ENCODE results near the gene SMAD3.

SMAD3 gene

DNA sequence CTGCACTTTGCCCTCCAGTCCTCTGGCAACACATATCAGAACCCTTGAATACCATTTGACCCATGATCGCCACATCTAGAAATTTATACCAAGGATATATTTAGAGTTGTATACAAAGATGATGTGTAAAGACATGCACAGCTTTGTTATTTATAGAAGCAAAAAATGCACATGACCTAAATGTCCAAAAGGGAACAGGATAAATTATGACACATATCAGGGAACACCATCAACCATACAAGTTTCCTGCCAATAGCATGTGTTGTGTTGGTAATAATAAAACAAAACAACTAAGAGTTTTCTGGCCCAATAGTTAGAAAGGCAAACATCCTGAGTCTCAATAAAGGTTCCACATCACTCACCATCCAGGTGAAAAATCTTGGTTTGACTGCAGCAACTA, 137.6 kb downstream of the SMAD3 start:
- no peak for DNase-seq

DNA sequence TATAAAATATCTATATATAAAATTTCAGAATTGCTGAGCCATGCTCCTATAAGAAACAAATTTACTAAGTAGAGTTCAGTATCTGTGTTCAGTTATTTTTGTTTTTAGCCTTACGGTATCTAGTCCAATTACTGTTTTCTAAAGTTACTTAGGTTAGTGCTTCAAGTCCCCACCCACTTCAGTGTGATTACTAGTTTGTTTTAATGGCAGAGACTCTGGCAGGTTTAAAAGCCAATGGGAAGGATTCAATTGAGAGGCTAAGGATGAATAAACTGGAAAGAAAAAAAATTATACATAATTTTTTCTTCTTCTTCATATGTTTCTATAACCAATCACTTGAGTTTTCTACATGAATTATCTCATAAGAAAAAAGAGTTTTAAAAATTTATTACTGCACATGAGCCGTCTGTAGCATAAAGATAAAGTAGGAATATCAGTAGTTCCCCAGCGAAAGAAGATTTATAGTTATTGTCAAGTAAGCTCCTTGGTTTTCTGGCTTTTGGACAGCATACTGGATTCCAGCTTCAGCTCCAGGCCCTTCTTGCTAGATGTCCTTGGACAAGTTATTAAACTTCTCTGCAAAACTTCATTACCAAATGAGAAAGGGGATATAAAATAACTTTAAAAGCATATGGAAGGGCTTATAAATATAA, 142.3 kb downstream of the SMAD3 start:
- DNase-seq: no peak

DNA sequence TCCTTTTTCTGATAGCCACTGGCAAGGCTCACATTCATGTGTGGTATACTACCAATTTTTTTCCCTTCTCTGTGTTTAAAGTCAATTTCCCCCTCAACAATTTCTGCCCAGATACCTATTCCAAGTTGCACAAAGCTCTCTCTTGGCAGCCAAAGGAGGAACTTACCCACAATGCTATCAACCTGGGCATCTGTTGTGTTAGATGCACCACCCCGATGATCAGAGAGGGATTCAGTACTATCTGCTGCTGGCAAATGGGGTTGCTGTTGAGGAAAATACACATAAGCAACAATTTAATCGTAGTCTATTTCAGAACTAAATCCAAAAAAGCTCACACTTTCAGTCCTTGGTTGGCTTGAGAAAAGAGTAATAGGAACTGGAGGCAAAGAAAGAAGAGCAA, 143.0 kb downstream of the SMAD3 start:
- no peak for DNase-seq

DNA sequence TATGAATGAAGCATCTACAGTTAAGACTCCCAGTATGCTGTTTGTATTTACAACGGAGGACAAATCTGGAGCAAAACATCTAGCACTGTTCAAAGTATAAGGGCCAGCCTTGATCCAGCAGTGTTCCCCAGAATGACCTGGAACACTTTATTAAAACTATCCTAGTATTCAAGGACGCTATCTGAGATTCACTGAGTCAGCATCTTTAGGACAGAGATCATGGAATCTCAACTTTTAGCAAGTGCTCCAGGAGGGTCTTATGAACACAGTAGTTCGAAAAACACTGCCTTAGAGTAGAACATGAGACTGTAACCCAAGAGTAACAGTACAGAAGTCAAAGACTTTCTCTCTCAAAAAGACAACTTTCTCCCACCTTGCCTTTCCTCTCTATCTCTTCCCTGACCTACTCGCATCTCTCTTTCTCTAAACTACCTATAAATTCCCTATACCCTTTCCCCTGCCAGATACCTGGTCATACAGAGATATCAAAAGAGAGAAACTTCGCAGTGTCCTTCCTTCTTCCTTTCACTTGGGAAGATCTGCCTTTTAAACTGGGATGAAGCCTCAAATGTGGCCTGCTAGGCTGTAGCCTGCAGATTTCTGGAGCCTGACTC, 145.3 kb downstream of the SMAD3 start:
- no peak for DNase-seq

DNA sequence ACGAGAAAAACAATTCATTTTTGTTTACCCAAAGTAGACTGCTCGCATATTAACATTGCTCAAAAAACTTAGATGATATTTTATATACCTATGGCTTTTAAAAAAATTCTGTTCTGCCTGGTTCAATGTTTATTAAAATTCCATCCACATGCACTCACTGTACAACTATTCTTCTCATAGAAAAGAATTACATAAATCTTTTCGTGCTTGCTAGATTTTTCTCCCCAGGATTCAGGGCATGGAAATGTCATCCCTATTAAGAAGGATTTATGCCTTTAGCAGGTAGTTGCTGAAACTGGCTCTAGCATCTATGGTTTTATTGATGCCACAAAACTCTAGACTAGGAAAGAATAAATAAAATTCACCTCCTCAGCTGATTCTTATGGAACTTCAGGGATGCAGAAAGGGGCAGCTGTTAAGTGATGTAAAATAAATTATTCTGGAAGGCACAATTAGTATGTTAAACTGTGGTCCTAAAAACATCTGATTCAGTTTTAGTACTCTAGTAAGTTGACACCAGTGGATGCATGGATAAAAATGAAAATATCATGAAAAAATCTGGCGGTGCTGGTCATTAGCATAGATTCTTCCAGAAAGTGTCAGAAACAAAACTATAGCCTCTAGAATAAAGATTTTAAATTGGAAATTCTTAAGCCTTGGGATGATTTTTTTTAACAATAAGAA, 147.4 kb downstream of the SMAD3 start:
- DNase-seq: no peak

DNA sequence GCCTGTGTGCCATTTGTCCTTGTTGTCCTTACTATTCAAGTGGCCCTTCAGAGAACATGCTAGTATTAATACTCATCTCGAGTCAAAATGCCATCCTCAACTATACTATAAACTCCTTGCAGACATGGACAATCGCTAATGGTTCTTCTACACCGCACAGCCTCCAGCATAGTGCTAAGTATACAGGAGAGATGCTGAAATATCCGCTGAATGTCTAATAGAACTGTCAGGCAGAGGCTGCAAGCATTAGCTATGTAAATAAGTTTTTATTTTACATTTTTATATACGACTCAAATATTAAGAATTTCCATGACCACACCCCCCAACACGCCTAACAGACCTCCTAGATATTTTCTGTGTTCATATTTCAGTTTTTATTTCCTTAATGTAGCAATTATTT, 149.7 kb downstream of the SMAD3 start:
- DNase-seq: no peak

DNA sequence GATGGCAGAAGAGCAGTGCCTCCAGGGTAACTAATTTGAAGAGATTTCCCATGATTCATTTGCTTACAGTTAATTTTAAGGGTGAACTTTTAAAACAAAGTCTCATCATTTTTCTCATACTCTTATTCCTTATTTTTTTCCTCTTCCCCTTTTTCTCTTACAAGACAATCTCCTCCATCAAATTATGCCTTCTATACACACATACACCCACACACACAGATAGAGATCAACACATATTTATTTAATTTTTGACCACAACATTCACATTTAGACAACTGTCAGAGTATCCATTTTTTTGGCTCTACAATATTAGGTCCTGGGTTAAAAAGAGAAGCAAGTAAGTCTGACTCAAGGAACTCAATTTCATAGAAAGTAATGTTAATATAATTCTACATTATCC, 151.5 kb downstream of the SMAD3 start:
- no peak for DNase-seq

DNA sequence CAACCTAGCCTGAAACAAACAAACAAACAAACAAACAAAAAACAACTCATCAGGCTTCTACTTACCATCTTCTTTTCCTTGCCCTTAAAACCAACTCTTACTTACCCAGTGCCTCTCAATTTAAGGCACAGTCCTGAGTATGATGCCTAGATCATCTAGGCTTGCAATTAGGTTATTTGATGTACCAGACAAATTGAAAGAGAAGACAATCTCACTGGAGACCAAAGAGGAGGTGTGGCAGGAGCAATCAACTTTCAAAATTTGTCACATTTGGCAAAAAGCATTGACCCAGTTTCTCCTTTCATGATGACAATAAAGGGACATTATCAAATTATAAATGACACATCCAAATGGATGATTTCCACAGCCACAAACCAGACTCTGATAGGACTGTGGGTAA, 153.0 kb downstream of the SMAD3 start:
- DNase-seq: no peak

DNA sequence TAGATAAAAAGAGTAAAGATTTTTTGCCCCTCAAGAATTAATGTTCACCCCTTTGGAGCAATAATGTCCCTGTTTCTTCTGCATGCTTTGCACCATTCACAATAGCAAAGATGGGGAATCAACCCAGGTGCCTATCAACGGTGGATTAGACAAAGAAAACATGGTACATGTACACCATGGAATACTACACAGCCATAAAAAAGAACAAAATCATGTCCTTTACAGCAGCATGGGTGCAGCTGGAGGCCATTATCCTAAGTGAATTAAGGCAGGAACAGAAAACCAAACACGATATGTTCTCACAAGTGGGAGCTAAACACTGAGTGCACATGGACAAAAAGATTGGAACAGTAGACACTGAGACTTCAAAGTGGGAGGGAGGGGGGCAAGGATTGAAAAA, 153.9 kb downstream of the SMAD3 start:
- DNase-seq: no peak

DNA sequence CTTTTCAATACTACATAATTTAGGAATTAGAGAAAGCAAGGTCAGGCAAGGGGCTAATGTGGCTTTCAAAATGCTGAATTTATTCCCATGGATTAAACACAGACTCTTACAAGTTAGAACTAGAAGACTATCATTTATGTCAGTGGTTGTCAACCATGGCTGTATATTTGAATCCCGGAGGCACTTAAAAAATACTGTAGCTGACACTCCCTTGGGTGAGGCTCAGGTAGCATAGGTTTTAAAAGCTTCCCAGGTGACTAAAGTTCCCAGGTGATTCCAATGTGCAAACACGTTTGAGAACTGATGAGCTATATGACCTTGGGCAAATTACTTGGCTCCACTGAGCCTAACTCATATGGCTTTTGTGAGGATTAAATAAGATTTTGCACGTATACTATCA, 159.5 kb downstream of the SMAD3 start:
- DNase-seq: no peak

DNA sequence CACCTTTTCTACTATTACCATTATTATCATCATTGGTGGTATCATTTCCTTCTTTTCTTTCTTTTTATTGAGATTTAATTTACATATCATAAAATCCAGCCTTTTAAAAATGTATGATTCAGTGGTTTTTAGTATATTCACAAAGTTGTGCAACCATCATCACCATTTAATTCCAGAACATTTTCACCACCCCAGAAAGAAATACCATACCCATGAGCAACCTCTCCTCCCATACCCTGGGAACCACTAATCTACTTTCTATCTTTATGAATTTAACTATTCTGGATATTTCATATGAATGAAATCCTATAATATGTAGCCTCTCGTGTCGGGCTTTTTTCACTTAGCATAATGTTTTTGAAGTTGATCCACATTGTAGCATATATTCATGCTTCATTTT, 159.9 kb downstream of the SMAD3 start:
- no peak for DNase-seq

DNA sequence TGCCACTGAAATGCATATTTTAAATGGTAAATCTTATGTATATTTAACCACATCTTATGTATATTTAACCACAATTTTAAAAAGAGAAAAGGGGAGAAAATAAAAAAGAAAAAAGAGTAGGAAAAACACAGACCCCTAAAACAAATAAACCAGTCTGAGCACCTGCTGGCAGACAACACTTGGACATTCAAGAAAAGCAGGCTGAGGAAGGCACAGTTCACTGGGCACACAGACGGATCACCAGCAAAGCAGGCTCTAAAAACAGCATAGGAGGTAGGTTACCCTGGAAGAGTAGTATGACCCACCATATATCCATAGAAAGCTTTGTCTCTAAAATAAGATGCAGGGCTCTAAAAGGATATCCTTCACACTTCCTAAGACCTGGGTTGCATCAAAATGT, 162.0 kb downstream of the SMAD3 start:
- no peak for DNase-seq

DNA sequence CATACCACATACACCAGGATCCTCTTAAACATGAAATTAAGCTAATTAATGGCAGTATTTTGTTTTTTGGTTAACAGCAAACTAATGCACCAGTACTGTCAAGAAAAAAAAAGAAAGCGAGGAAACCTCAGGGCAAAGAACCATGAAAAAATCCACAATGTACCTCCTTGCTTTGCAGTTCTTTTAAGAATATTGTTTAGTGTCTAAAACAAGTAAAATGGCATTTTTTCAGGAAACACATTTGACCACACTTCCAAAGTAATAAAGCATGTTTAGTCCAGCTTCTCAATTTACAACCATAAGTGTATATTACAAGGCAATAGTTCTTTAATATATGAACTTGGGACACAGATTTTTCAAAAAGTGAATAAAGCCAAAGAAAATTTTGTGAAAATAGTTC, 162.4 kb downstream of the SMAD3 start:
- no peak for DNase-seq

DNA sequence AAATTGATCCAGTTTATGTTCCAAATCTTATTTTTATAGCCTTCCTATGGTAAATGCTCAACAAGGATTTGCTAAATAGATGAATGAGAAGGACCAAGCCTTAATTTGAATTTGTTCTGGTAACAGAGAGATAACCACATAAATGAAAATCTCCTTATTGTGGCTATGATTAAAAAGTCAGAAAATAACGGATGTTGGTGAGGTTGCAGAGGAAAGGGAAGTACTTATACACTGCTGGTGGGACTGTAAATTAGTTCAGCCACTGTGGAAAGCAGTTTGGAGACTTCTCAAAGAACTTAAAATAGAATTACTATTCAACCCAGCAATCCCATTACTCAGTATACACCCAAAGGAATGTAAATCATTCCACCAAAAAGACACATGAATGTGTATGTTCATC, 162.9 kb downstream of the SMAD3 start:
- DNase-seq: no peak

DNA sequence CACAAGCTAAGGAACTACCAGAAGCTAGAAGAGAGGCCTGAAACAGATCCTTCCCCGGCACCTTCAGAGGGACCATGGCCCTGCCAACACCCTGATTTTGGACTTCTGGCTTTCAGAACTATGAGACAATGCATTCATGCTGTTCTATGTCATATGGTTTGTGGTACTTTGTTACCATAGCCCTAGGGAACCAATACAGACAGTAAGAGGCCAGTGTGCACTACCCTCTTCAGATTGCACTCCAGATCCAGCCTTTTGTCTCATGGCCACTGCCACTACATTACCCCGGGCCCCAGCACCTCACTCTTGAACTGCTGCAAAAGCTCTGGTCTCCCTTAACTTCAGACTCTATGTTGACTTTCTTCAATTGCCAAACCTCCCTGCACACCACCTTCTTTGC, 165.1 kb downstream of the SMAD3 start:
- DNase-seq: no peak

DNA sequence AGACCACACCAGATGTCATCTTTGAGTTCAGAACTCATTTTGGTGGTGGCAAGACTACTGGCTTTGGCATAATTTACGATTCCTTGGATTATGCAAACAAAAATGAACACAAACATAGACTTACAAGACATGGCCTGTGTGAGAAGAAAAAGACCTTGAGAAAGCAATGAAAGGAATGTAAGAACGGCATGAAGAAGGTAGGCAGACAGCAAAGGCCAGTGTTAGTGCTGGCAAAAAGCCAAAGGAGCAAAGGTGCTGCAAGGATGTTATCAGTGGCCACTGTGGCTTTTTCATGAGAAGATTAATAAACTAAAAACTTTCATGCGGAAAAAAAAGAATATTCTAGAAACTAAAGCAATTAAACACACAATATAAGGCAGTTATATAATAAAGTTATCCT, 167.2 kb downstream of the SMAD3 start:
- DNase-seq: no peak

DNA sequence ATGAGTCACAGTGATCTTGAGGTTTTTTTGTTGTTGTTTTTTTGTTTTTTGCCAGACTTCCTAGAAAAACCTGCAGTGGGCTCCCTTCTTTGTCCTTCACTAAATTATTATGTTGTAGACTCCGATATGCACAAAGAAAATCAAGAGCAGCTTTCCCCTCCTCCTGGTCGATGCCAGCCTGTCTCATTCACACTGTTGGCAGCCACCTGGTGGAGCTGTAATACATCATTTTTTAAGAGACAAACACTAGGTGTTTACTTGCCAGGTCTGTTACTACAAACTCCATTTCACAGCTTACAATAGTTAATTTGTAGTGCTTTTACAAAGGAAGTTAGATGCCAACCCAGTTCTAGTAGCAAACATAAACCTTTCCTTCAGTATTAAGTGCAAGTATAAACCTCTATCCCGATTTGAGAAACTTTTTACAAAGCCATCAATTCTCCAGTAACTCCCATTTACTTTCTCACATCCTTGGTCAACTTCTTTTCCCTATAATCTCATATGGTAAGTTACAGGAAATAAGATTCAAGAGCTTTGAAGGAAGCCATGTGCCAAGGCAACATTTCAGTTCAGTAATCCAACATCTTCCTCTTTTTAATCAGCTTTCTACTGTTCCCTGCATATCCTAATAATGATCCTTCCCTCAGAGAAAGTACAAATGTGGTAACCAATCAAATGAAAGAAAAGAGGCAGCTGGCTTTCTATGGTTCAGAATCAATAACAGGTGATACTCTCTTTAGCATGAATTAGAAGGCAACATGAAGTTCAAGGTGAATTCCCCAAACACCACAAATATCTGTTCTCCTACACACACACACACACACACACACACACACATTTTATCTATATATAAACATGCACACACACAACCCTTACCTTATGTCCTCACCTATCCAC, 175.1 kb downstream of the SMAD3 start:
- DNase-seq: no peak

DNA sequence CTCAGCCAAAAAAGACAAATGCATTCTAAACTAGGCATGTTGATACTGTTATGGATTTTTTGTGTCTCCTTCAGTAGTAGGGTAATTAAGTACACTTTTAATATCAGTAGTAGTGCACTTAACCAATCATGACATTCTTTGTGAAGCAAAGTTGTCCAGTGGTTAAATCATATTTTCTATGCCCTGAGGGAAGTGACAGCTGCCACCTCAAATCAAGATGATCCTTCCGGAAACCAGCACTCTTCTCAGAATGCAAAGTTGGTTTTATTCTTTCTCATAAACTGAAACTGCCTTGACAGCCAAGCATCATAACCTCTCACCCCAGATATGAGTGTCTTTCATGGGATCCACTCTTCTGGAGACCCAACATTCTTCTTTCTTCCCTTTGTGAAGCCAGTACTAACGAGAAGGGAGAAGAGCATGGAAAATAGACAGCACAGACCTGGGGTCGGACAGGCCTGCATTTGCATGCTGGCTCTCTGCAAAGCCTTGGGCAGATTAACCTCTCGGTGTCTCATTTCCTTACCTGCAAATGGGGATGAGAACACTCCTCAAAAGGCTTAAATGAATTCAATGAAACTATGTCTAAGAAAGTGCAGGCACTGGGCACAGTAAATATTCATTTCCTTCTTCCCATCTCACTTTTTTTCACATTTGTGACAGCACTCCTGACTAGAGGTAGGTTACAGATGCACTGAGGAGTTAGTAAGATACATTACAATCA, 175.9 kb downstream of the SMAD3 start:
- DNase-seq: peak; percentile 36

DNA sequence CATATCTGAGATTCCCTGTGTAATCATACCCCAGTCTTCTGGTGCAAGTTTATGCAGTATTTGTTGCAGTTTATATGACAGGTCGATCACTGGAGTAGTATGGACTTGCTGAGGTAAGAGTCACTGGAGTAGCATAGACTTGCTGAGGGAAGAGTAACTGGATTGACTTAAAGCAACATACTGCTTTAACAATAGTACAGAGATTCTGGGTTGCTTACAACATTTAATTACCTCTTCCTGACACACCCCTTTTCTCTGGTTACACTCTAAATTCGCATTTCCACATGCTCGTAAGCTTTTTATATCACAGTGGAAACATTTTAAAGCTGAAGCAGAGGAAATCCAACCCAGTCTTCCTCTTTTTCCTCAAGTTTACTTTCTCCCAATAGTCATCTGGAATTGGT, 177.3 kb downstream of the SMAD3 start:
- DNase-seq: no peak
